GM23338 (cell line): ENCODE results near the gene CASR. TPM values are rescaled to one million over a fixed set of nuclear protein-coding genes. Genes with fewer than 3 reads are reported as not detected.

Experiments used
- ATAC-seq: fragments of 200-7000 bp; cut with Tn5 transposase; 3 replicates; pipeline ENCODE4 v1.9.1; 2020
- DNase-seq: peaks from one replicate; pipeline ENCODE4 v3.0.0-alpha.2; 2015; ENCODE audit warnings: low spot score
- H2AFZ ChIP-seq: fragments of 200-600 bp; sonication (generic); 2 replicates; pipeline ENCODE4 v1.8.0; 2016; ENCODE audit warnings: antibody characterized with exemption, mild to moderate bottlenecking, moderate library complexity
- H3F3A ChIP-seq: fragments of 200-600 bp; sonication (generic); replicated peaks from 2 replicates; pipeline ENCODE4 v1.8.0; 2017; ENCODE audit warnings: antibody characterized with exemption, mixed run types, low read depth
- H3K27ac ChIP-seq: fragments of 200-600 bp; sonication (generic); 2 replicates; pipeline ENCODE4 v1.6.1; 2016; ENCODE audit warnings: low read depth
- H3K27me3 ChIP-seq: fragments of 200-600 bp; sonication (generic); 2 replicates; pipeline ENCODE4 v1.8.0; 2016; ENCODE audit warnings: mild to moderate bottlenecking, mixed run types, moderate library complexity; ENCODE audit not compliant: insufficient read depth
- H3K36me3 ChIP-seq: fragments of 200-600 bp; sonication (generic); 2 replicates; pipeline ENCODE4 v1.8.0; 2016; ENCODE audit warnings: mild to moderate bottlenecking; ENCODE audit not compliant: insufficient read depth
- H3K4me1 ChIP-seq: fragments of 200-600 bp; sonication (generic); 2 replicates; pipeline ENCODE4 v1.8.0; 2016; ENCODE audit warnings: mild to moderate bottlenecking, moderate library complexity; ENCODE audit not compliant: insufficient read depth
- H3K4me2 ChIP-seq: fragments of 200-600 bp; sonication (generic); 2 replicates; pipeline ENCODE4 v1.7.1; 2017; ENCODE audit warnings: mixed run types
- H3K4me3 ChIP-seq: fragments of 200-600 bp; sonication (generic); 2 replicates; pipeline ENCODE4 v1.6.1; 2016; ENCODE audit warnings: mixed run types
- H3K79me2 ChIP-seq: fragments of 200-600 bp; sonication (generic); replicated peaks from 2 replicates; pipeline ENCODE4 v1.8.0; 2017; ENCODE audit warnings: mild to moderate bottlenecking; ENCODE audit not compliant: insufficient read depth
- H3K9me2 ChIP-seq: fragments of 200-600 bp; sonication (generic); 2 replicates; pipeline ENCODE4 v1.8.0; 2017; ENCODE audit not compliant: insufficient read depth
- H4K20me1 ChIP-seq: fragments of 200-600 bp; sonication (generic); replicated peaks from 2 replicates; pipeline ENCODE4 v1.8.0; 2017; ENCODE audit warnings: mild to moderate bottlenecking; ENCODE audit not compliant: insufficient read depth
- H3K27ac Mint-ChIP-seq: 2 replicates; pipeline ENCODE4 v1.8.0; 2020; ENCODE audit warnings: inconsistent platforms, mild to moderate bottlenecking, moderate library complexity, mixed read lengths
- H3K27me3 Mint-ChIP-seq: 3 replicates; pipeline ENCODE4 v1.8.0; 2022; ENCODE audit warnings: low read depth, mild to moderate bottlenecking, moderate library complexity, mixed read lengths, inconsistent platforms; ENCODE audit not compliant: insufficient read depth, poor library complexity
- H3K36me3 Mint-ChIP-seq: 3 replicates; pipeline ENCODE4 v1.8.0; 2021; ENCODE audit warnings: low read depth, mild to moderate bottlenecking, inconsistent platforms, moderate library complexity, mixed read lengths
- H3K4me1 Mint-ChIP-seq: 3 replicates; pipeline ENCODE4 v1.8.0; 2020; ENCODE audit warnings: mild to moderate bottlenecking, inconsistent platforms, mixed read lengths
- H3K4me3 Mint-ChIP-seq: 3 replicates; pipeline ENCODE4 v1.8.0; 2021; ENCODE audit warnings: moderate library complexity, mild to moderate bottlenecking, inconsistent platforms, mixed read lengths
- H3K9me3 Mint-ChIP-seq: 3 replicates; pipeline ENCODE4 v1.8.0; 2020; ENCODE audit warnings: moderate library complexity, mild to moderate bottlenecking, inconsistent platforms, mixed read lengths
- CREB1 ChIP-seq: fragments of 250-450 bp; sonication (Bioruptor Pico); IDR thresholded peaks from 2 replicates; pipeline ENCODE4 v1.5.0; 2020; ENCODE audit warnings: low read depth, mild to moderate bottlenecking, moderate library complexity
- EZH2 ChIP-seq: fragments of 200-600 bp; sonication (generic); IDR thresholded peaks from one replicate; pipeline ENCODE4 v1.8.0; 2017; ENCODE audit warnings: antibody characterized with exemption, mild to moderate bottlenecking, low read depth; ENCODE audit not compliant: unreplicated experiment
- EZH2phosphoT487 ChIP-seq: fragments of 200-600 bp; sonication (generic); IDR thresholded peaks from one replicate; pipeline ENCODE4 v1.8.1; 2018; ENCODE audit warnings: antibody characterized with exemption; ENCODE audit not compliant: unreplicated experiment
- JUNB ChIP-seq: IDR thresholded peaks from one replicate; pipeline ENCODE4 v1.6.1; 2016; ENCODE audit warnings: antibody characterized with exemption; ENCODE audit not compliant: unreplicated experiment
- NANOG ChIP-seq: IDR thresholded peaks from 2 replicates; pipeline ENCODE4 v1.6.1; 2016; ENCODE audit warnings: antibody characterized with exemption, borderline replicate concordance
- POLR2AphosphoS5 ChIP-seq: IDR thresholded peaks from 2 replicates; pipeline ENCODE4 v1.6.1; 2016; ENCODE audit warnings: antibody characterized with exemption, low read depth
- REST ChIP-seq: IDR thresholded peaks from one replicate; pipeline ENCODE4 v1.6.1; 2018; ENCODE audit warnings: antibody characterized with exemption; ENCODE audit not compliant: unreplicated experiment
- STAT1 ChIP-seq: IDR thresholded peaks from one replicate; pipeline ENCODE4 v1.6.1; 2016; ENCODE audit warnings: antibody characterized with exemption; ENCODE audit not compliant: unreplicated experiment
- ZNF114 ChIP-seq: fragments of 250-450 bp; sonication (Bioruptor Pico); IDR thresholded peaks from 2 replicates; pipeline ENCODE4 v1.5.0; 2020; ENCODE audit warnings: mild to moderate bottlenecking, moderate library complexity
- ZNF331 ChIP-seq: fragments of 250-450 bp; sonication (Bioruptor Pico); IDR thresholded peaks from 2 replicates; pipeline ENCODE4 v1.5.0; 2020; ENCODE audit warnings: low read depth, mild to moderate bottlenecking, moderate library complexity
- polyA plus RNA-seq: library from polyadenylated mRNA; unstranded; fragments of >200 nt; fragmentation: Nextera tagmentation; extraction: Ambion mirVana; gene quantifications from 2 replicates; pipeline ENCODE4 v1.2.1, GENCODE V29; 2016
- total RNA-seq: library from RNA; depleted of rRNA; stranded (reverse); fragments of >200 nt; shearing (Covaris generic); gene quantifications from 2 replicates; pipeline ENCODE4 v1.2.3, GENCODE V29; 2014
- TF ChIP-seq, protein P1 (sequence below), 2 experiments: fragments of 200-600 bp in 1 of 2; sonication (generic) in 1 of 2; conservative IDR thresholded peaks; 2 replicates each; pipeline versions ENCODE4 v1.5.1 to v1.6.1; 2016 to 2017; ENCODE audit warnings: antibody characterized with exemption in 2 of 2, low read depth in 2 of 2, mild to moderate bottlenecking in 2 of 2, moderate library complexity in 1 of 2
- TF ChIP-seq, protein P2 (sequence below): fragments of 250-450 bp; sonication (Bioruptor Pico); IDR thresholded peaks from 2 replicates; pipeline ENCODE4 v1.5.0; 2020; ENCODE audit warnings: mild to moderate bottlenecking, moderate library complexity
- TF ChIP-seq, protein P3 (sequence below): IDR thresholded peaks from 2 replicates; pipeline ENCODE4 v1.6.1; 2016; ENCODE audit warnings: antibody characterized with exemption

The CASR gene
- total and polyA plus RNA-seq, 2 experiments from 2014 or later: 0.08 to 0.56 TPM

DNA sequence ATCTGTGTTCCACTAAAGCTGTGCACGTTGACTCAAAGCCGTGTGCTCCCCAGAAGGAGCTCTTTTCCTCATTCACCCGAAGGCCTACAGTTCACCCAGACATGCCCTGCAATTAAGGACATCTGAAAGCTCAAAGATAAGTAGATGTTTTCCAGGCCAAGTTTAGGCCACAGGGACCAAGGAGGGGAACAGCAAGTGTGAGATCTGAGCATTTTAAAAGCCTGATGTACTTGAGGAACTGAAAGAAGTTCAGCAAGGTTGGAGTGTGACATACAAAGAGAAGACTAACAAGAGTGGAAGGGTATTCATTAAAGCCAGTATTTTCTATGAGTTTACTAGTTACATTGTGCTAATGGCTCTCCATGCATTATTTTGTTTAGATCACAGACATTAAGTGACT, 68.0 kb downstream of the CASR start:
- Mint-ChIP-seq H3K27me3 (no peaks in the 10 kb centered on the region), H3K4me3 (no peak overlapping the region), H3K9me3 (no peaks in the 10 kb centered on the region), H3K36me3 (no peaks in the 10 kb centered on the region), H3K4me1 (no peaks in the 10 kb centered on the region), H3K27ac (no peak overlapping the region)
- Histone ChIP-seq H3K79me2 (no peaks in the 10 kb centered on the region), H3K27ac (no peak overlapping the region), H3K4me3 (no peak overlapping the region), H3K4me2 (no peak overlapping the region), H2AFZ (no peak overlapping the region), H3K4me1 (no peaks in the 10 kb centered on the region), H3K9me2 (peaks cover 7% of the 10 kb centered on the region; the same call in 1 of the 2 replicates), H3K27me3 (no peaks in the 10 kb centered on the region), H3K36me3 (no peaks in the 10 kb centered on the region), H4K20me1 (no peaks in the 10 kb centered on the region), H3F3A (no peaks in the 10 kb centered on the region)
- no peak for ATAC-seq
- TF ChIP-seq, protein P1, sequence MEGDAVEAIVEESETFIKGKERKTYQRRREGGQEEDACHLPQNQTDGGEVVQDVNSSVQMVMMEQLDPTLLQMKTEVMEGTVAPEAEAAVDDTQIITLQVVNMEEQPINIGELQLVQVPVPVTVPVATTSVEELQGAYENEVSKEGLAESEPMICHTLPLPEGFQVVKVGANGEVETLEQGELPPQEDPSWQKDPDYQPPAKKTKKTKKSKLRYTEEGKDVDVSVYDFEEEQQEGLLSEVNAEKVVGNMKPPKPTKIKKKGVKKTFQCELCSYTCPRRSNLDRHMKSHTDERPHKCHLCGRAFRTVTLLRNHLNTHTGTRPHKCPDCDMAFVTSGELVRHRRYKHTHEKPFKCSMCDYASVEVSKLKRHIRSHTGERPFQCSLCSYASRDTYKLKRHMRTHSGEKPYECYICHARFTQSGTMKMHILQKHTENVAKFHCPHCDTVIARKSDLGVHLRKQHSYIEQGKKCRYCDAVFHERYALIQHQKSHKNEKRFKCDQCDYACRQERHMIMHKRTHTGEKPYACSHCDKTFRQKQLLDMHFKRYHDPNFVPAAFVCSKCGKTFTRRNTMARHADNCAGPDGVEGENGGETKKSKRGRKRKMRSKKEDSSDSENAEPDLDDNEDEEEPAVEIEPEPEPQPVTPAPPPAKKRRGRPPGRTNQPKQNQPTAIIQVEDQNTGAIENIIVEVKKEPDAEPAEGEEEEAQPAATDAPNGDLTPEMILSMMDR (conservative IDR thresholded peaks at IDR 0.05; ENCODE audit: low read depth in 2 of 2): no peak
- TF ChIP-seq EZH2 (no peak), POLR2AphosphoS5 (no peak), ZNF114 (CRISPR knock-in tag) (no peak), ZNF331 (CRISPR knock-in tag) (no peak), NANOG (no peak), JUNB (no peak), REST (no peak), STAT1 (no peak), EZH2phosphoT487 (no peak), CREB1 (CRISPR knock-in tag) (no peak)
- TF ChIP-seq, protein P2, sequence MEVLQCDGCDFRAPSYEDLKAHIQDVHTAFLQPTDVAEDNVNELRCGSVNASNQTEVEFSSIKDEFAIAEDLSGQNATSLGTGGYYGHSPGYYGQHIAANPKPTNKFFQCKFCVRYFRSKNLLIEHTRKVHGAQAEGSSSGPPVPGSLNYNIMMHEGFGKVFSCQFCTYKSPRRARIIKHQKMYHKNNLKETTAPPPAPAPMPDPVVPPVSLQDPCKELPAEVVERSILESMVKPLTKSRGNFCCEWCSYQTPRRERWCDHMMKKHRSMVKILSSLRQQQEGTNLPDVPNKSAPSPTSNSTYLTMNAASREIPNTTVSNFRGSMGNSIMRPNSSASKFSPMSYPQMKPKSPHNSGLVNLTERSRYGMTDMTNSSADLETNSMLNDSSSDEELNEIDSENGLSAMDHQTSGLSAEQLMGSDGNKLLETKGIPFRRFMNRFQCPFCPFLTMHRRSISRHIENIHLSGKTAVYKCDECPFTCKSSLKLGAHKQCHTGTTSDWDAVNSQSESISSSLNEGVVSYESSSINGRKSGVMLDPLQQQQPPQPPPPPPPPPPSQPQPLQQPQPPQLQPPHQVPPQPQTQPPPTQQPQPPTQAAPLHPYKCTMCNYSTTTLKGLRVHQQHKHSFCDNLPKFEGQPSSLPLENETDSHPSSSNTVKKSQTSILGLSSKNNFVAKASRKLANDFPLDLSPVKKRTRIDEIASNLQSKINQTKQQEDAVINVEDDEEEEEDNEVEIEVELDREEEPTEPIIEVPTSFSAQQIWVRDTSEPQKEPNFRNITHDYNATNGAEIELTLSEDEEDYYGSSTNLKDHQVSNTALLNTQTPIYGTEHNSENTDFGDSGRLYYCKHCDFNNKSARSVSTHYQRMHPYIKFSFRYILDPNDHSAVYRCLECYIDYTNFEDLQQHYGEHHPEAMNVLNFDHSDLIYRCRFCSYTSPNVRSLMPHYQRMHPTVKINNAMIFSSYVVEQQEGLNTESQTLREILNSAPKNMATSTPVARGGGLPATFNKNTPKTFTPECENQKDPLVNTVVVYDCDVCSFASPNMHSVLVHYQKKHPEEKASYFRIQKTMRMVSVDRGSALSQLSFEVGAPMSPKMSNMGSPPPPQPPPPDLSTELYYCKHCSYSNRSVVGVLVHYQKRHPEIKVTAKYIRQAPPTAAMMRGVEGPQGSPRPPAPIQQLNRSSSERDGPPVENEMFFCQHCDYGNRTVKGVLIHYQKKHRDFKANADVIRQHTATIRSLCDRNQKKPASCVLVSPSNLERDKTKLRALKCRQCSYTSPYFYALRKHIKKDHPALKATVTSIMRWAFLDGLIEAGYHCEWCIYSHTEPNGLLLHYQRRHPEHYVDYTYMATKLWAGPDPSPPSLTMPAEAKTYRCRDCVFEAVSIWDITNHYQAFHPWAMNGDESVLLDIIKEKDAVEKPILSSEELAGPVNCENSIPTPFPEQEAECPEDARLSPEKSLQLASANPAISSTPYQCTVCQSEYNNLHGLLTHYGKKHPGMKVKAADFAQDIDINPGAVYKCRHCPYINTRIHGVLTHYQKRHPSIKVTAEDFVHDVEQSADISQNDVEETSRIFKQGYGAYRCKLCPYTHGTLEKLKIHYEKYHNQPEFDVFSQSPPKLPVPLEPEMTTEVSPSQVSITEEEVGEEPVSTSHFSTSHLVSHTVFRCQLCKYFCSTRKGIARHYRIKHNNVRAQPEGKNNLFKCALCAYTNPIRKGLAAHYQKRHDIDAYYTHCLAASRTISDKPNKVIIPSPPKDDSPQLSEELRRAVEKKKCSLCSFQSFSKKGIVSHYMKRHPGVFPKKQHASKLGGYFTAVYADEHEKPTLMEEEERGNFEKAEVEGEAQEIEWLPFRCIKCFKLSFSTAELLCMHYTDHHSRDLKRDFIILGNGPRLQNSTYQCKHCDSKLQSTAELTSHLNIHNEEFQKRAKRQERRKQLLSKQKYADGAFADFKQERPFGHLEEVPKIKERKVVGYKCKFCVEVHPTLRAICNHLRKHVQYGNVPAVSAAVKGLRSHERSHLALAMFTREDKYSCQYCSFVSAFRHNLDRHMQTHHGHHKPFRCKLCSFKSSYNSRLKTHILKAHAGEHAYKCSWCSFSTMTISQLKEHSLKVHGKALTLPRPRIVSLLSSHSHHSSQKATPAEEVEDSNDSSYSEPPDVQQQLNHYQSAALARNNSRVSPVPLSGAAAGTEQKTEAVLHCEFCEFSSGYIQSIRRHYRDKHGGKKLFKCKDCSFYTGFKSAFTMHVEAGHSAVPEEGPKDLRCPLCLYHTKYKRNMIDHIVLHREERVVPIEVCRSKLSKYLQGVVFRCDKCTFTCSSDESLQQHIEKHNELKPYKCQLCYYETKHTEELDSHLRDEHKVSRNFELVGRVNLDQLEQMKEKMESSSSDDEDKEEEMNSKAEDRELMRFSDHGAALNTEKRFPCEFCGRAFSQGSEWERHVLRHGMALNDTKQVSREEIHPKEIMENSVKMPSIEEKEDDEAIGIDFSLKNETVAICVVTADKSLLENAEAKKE (CRISPR knock-in tag): no peak
- TF ChIP-seq, protein P3, sequence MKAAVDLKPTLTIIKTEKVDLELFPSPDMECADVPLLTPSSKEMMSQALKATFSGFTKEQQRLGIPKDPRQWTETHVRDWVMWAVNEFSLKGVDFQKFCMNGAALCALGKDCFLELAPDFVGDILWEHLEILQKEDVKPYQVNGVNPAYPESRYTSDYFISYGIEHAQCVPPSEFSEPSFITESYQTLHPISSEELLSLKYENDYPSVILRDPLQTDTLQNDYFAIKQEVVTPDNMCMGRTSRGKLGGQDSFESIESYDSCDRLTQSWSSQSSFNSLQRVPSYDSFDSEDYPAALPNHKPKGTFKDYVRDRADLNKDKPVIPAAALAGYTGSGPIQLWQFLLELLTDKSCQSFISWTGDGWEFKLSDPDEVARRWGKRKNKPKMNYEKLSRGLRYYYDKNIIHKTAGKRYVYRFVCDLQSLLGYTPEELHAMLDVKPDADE: no peak
- no peak for DNase-seq
